Measurements from ENCODE around the gene SMC2.
A peak's percentile ranks its signal among the peaks of the same experiment; 100 is the strongest.

The SMC2 gene

GRCh38 chr9:104093647-104094533, at the start of gene SMC2:
Gene SMC2 (plus strand): TSS chr9:104094309. CDS start chr9:104095385, 1,076 bp downstream.
- DNase-seq (ENCODE audit: low spot score): peak; percentile 78
- FAIRE-seq: peak; percentile 67

DNA sequence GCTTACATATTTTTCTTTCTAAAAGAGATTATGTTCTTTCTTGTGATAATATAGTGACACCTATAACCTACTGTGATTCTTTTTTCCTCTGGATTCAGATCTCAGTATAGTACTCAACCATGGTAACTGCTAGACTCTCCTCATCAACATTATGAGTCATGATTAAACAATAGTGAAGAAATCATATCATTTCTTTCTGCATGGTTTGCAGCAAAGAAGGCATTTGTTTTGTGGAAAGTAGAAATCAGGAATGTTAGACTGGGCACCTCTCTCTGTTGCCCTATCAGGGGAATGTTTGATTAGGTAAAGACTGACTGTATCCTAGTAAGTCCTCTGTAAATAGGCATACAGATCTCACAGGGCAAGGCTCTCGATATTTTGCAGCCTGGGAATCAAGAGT, 25.6 kb upstream of the SMC2 start:
- FAIRE-seq: no peak

GRCh38 chr9:104069288-104069687, 24.8 kb upstream of the SMC2 start:
- no peak for DNase-seq (ENCODE audit: low spot score)
- FAIRE-seq: no peak

More for the DNA sequence above, 25.6 kb upstream of the SMC2 start:
- peak; percentile 23 for DNase-seq (ENCODE audit: low spot score)

- DNase-seq (ENCODE audit: low spot score): no peak
- no peak for FAIRE-seq
These were observed 22.5 kb upstream of the SMC2 start for GRCh38 chr9:104071589-104071988.

DNA sequence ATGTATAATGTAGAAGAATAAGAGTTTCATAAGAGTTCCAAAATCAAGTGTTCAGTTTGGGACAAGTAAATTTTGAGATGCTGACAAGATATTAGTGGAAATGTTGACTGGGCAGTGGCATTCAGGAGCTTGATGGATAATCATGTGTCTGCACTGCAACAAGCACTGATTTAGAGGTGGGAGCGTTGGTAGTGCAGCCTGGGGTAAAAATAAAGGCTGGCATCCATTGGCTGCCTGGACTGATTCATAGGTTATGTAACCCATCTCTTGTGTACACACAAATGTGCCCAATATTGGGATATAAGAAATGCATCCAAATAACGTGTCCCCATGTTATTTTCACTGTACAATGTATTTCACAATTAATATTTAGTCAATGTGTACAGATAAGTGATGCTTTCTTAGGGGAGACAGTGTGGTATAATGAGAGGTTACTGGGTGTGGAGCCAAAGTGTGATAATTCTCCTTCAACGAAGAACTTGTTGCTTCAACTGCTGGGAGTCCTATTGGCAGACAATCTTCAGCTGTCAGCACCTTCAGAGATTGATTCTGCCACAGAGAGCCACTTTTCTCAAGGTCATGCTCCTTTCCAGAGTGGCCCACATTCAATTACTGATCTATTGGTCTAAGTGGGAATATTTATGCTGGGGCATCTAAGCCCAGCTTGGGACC, 20.9 kb upstream of the SMC2 start:
- DNase-seq (ENCODE audit: low spot score) (no peak), FAIRE-seq (no peak)

DNA sequence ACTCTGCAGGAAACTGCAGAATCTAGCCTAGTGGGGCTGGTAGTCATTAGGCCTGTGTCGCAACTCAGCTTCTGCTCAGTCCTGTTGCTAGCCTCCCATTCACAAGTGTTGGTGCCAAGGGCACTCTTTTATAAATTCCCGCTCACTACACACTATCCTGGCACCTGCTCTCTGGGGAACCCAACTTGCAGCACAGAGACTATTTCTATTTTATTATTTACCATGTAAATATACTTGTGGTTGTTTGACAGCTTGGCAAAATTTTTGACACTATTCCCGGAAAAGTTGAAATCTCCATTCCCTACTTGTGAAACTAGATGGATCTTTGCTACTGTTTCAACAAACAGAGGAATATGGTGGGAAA, 20.4 kb upstream of the SMC2 start:
- DNase-seq (ENCODE audit: low spot score) (no peak), FAIRE-seq (no peak)

DNA sequence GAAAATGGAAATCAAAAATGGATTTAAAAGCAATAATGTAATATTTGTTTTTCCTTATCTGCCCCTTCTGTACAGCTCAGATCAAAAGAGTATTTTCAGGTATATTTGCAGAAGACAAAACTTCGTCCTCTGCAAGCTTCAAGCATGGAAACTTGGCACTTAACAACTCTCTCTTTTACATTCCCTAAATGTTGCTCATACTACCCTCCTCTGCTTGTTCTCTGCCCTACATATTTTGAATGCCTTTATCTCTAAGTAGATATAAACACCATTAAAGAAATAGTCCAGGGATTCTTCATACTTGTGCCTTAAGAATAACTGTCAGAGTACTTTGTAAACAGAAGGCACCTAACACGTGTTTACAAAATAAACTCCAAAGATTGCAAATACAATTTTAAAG, 19.2 kb upstream of the SMC2 start:
- peak; percentile 23 for DNase-seq (ENCODE audit: low spot score)
- FAIRE-seq: no peak

DNA sequence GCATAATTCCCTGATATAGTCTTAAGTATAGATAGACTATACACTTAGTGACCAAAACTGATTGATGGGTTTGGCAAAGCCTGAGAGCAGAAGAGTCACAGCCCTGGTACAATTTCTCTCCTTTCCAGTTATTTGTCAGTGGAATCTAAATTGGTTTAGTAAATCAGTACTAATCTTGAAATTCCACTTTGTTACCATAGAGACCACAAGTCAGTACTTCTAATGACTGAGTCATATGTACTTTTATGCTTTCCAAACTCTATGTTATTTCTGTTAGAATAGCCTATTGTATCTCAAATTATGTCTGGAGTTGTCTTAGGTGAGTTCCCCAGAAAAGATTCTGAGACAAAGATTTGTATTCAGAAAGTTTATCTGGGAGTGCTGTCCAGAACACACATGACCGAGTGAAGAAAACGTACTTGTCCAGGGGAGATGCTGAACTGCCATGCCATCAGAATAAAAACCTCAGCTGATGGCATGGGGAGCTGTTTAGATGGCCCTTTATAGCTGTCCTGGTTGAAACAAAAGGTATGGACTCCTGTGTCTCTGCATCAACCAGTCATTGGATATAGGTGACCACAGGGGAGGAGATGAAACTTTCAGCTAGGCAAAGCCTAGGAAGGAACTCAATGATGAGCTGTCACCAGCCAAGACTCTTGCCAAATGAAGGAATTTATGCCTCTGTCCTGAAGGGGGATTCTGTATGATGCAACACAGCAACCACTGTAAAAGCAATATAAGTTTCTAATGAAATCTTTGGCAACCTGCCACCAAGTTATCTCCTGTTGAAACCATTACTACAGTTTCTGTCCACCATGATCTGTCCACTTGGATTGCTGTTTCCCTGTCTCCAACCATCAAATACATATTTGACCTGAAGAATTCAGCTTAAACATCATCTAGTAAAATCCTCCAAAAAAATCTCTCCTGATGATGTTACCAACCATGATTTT, 18.0 kb upstream of the SMC2 start:
- DNase-seq (ENCODE audit: low spot score): peak; percentile 32
- no peak for FAIRE-seq

- no peak for FAIRE-seq
- DNase-seq (ENCODE audit: low spot score): no peak
These were observed 15.5 kb upstream of the SMC2 start for GRCh38 chr9:104078596-104078995.

DNA sequence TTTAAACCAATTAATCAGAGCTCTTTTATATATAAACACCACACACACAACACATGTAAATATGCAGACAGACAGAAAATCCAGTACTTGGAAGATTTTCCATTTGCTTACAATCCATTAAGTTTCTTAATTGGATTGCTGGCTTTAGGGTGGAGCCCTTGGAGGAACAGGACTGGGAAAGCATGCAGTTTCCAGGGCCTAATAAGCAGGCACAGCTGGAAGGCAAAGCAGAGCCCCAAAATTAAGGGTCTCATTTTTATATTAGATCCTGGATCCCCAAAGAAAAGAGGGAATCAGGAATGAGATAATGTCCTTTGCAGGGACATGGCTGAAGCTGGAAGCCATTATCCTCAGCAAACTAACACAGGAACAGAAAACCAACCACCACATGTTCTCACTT, 13.1 kb upstream of the SMC2 start:
- FAIRE-seq: no peak
- DNase-seq (ENCODE audit: low spot score): no peak

- DNase-seq (ENCODE audit: low spot score): no peak
- FAIRE-seq: no peak
These were observed 11.9 kb upstream of the SMC2 start for GRCh38 chr9:104082168-104082567.

DNA sequence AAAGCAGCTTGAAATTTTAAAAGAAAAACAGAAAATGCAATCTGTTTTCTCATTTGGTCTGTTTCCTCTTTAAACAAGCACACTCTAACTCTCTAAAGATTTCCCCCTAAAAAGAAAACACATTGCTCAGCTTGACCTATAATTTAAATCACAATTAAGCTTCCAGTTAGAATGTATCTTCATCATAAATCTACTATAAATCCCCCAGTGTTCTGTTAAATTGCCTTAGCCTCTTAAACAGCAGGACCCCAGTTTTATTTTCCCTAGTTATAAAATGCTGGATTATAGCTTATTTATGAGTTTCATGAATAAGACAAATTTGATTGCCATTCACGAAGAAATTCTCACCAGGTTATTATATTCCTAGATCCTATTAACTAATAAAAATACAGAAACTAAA, 8.6 kb upstream of the SMC2 start:
- FAIRE-seq: no peak
- no peak for DNase-seq (ENCODE audit: low spot score)

GRCh38 chr9:104087894-104088293, 6.2 kb upstream of the SMC2 start:
- DNase-seq (ENCODE audit: low spot score) (no peak), FAIRE-seq (no peak)

- FAIRE-seq (no peak), DNase-seq (ENCODE audit: low spot score) (no peak)
These were observed 5.7 kb upstream of the SMC2 start for GRCh38 chr9:104088416-104088815.

DNA sequence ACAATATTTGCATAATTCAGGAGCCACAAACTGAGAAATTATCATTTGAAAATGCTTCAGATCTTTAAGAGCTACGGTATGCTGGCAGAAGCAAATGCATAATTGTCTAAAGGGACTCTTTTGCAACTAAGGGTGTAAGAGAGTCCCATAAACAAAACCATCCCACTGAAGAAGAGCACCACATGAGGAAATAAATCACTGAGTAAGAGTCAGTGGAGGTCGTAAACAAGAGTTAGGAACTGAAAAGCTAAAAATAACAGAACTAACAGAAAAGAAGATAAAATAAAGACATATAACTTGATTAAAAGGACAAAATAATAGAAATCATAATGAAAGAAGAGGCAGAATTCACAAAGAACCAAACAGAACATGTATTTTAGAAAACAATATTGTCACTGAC, 3.5 kb upstream of the SMC2 start:
- DNase-seq (ENCODE audit: low spot score) (no peak), FAIRE-seq (no peak)

- no peak for DNase-seq (ENCODE audit: low spot score)
These were observed 3.0 kb upstream of the SMC2 start for GRCh38 chr9:104091116-104091515.

DNA sequence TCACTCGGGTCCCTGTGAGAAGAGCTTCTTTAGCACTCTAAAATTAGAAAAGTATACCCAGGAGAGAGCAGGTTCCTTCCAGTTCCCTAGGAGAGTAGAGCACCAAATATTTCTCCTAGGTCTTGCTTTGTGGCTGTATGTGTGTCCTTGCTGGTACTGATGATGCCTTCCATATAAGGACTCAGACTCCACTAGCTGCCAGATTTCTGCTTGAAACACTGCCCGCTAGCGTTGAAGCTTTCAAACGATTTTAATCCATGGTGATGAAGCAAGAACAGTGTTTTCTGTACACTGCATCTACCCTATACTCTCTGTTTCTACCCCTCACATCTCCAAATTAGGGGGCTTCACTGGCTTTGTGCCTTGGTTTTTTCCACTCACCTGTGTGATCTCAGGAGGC, 2.4 kb upstream of the SMC2 start:
- DNase-seq (ENCODE audit: low spot score) (no peak), FAIRE-seq (no peak)

More at GRCh38 chr9:104091116-104091515, 3.0 kb upstream of the SMC2 start:
- no peak for FAIRE-seq

DNA sequence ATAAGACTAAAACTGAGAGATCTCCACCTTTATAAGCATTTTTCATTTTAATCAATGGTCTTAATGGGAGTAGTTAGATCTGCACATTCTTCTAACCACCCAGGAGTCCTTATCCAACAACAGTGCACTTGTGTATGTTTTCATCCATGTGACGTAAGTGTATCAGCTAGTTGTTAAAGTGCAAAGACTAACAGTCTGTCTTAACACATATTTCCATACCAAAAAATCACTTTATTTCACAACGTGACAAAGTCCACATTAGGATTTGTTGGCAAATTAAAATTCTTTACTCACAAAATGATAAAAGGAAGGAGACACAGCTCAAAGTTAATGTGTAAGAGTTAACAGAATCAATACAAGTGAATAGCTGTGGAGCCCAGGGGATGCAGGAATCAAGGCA, 1.9 kb upstream of the SMC2 start:
- FAIRE-seq (no peak), DNase-seq (ENCODE audit: low spot score) (no peak)

- FAIRE-seq (no peak), DNase-seq (ENCODE audit: low spot score) (no peak)
These were observed 1.1 kb upstream of the SMC2 start for GRCh38 chr9:104092875-104093600.

DNA sequence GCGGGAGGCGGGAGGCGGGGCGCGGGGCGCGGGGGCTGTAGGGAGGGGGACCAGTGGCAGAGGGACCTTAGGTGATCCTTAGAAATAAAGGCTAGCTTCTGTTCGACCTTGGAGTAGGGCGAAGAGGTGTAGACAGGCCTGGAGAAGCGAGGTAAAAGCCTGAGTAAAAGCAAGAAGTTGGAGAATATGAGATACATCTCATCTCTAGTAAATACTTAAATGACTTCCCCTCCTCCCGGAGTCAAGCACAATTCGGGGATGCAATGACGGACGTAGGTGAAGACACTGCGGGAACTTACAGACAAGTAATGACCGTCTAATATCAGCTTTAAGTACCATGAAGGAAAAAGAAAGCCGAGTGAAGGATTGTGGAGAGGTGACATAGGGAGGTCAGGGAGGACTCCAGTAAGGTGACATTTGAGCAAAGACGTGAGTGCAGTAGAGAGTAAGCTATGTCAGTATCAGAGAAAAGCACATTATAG, 466 bp downstream of the SMC2 start:
- FAIRE-seq: no peak
- DNase-seq (ENCODE audit: low spot score): no peak

GRCh38 chr9:104099630-104100029, 5.5 kb downstream of the SMC2 start:
- DNase-seq (ENCODE audit: low spot score) (no peak), FAIRE-seq (peak; percentile 38)

Measured in RCC 7860 (cell line).